ENCODE data around the gene SLC4A7.
"Not testable (repeated sequence)": the region's sequence is repeated elsewhere in the genome, so short reads cannot be mapped to it uniquely, and the experiment has no call there.

The SLC4A7 gene

GRCh38 chr3:27358372-27358771, 125.8 kb downstream of the SLC4A7 start:
- DNase-seq (ENCODE audit: low spot score) = no peak

DNA sequence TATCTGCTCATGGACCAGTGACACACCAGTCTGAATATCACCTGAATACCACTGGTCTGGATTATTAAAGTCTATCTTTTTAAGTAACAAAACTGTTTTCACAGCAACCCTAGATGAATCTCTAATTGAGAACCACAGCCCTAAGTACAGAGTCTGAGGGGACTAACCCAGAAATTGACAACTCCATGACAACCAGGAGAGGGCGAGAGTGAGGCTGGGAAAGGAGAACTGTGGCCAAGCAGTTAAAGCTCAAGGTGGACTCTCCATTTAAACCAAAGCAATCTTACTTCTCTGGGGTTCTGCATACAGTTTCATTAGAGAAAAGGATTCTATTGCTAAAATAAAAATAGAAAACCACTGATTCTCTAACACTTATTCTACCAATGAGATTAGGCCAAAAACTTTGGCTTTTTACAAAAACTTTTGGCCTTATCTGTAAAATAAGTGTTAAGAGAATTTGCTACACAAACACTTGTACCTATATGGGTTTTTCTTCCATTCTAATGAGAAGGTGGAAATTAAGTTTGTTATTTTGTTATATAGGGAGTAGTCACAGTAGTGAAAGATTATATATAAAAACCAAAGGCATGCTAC, 126.4 kb downstream of the SLC4A7 start:
- no peak for DNase-seq (ENCODE audit: low spot score)

DNA sequence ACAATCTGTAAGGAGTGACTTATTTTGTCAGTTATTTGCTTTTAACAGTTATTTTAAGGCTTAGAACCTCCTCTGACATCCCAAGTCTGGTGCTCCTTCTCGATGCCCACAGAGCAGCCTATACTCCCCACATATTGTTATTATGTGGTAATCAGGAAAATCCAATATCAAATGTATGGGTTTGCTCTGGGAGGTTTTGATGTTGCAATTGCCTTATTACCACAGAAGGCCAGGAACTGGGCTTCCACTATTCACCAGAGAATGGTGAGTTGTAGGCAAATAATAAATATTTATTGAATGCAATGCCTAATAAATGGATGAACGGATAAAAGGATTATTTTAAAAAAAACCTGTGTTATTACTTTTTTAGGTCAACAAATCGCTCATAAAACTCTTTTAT, 127.2 kb downstream of the SLC4A7 start:
- DNase-seq (ENCODE audit: low spot score) = no peak

DNA sequence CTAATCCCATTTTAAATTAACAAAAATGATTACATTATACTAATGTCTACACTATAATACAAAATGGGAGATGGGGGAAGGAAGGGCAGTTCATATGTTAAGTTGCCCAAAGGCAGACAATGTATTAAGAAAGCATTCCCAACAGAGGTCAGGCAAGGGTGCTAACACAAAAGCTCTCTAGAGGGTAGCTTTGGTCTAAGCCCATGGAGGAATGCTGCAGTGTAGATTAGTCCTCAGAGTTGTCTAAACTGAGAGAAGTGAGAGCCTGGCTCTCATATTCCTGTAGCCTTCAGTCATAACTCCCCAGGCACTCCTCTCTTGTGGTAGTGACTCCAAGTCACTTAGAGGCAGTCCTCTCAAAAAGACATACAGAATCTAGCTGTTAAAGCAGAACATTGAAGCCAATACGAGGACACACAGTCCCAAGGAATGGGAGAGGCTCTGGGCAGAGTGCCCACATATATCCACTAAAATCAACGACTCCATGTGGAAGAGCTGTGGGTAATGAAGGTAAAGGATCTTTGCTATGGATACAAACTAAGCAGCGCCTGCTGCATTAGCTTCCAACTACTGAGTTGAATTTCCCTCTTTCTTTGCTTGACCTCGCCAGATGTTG, 129.5 kb downstream of the SLC4A7 start:
- DNase-seq (ENCODE audit: low spot score) = no peak

DNA sequence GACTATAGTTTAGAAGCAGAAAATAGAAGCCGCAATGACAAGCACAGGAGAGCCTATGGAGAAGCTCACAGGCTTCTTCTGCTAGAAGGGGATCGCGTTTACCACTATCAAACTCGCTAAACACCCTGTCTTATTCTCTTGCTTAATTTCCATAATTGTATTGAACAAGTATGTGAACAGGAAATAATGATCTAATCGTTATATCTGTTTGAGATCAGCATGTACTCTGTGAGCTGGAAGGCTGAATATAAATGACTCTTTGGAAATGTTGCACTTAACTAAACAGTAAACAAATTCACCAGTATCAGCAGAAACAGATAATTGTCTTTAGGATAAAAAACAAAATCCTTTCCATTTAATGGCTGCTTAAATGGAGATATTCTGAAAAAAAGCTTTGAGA, 130.0 kb downstream of the SLC4A7 start:
- no peak for DNase-seq (ENCODE audit: low spot score)

- no peak for DNase-seq (ENCODE audit: low spot score)
These were observed 131.0 kb downstream of the SLC4A7 start for GRCh38 chr3:27353221-27353620.

- no peak for DNase-seq (ENCODE audit: low spot score)
These were observed 132.1 kb downstream of the SLC4A7 start for GRCh38 chr3:27352047-27352446.

GRCh38 chr3:27349832-27350231, 134.4 kb downstream of the SLC4A7 start:
- no peak for DNase-seq (ENCODE audit: low spot score)

GRCh38 chr3:27345959-27346865, 138.0 kb downstream of the SLC4A7 start:
- DNase-seq (ENCODE audit: low spot score) = no peak

- no peak for DNase-seq (ENCODE audit: low spot score)
These were observed 138.7 kb downstream of the SLC4A7 start for GRCh38 chr3:27345493-27345892.

GRCh38 chr3:27345045-27345444, 139.1 kb downstream of the SLC4A7 start:
- no peak for DNase-seq (ENCODE audit: low spot score)

GRCh38 chr3:27344192-27344591, 140.0 kb downstream of the SLC4A7 start:
- no peak for DNase-seq (ENCODE audit: low spot score)

GRCh38 chr3:27342267-27342666, 141.9 kb downstream of the SLC4A7 start:
- DNase-seq (ENCODE audit: low spot score) = no peak

- no peak for DNase-seq (ENCODE audit: low spot score)
These were observed 143.7 kb downstream of the SLC4A7 start for GRCh38 chr3:27340534-27340933.

DNA sequence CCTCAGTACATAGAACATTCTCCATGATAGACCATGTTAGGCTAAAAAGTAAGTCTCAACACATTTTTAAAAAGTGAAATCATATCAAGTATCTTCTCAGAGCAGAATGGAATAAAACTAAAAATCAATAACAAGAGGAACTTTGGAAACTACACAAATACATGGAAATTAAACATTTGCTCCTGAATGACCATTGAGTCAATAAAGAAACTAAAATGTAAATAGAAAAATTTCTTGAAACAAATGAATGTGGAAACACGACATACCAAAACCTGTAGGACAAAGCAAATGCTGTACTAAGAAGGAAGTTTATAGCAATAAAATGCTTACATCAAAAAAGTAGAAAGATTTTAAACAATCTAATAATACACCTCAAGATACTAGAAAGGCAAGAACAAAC, 148.6 kb downstream of the SLC4A7 start:
- DNase-seq (ENCODE audit: low spot score) = no peak

DNA sequence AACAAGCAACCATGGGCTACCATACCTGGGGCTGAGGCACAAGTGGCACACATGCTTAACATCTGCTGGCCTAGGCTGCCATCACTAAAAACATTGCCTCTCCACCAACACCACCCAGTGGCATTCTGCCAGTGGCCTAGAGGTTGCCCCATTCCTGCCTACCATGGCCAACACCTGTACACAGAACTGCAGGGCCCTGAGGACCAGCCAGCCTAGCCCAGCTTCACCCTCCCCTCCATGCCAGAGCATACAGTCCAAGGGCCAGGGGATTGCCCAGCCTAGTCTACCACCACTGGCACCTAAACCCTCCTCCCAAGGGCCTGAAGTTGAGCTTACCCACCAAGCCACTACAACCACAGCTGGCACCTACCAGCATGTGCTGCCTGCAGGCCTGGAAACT, 150.3 kb downstream of the SLC4A7 start:
- DNase-seq (ENCODE audit: low spot score) = no peak

DNA sequence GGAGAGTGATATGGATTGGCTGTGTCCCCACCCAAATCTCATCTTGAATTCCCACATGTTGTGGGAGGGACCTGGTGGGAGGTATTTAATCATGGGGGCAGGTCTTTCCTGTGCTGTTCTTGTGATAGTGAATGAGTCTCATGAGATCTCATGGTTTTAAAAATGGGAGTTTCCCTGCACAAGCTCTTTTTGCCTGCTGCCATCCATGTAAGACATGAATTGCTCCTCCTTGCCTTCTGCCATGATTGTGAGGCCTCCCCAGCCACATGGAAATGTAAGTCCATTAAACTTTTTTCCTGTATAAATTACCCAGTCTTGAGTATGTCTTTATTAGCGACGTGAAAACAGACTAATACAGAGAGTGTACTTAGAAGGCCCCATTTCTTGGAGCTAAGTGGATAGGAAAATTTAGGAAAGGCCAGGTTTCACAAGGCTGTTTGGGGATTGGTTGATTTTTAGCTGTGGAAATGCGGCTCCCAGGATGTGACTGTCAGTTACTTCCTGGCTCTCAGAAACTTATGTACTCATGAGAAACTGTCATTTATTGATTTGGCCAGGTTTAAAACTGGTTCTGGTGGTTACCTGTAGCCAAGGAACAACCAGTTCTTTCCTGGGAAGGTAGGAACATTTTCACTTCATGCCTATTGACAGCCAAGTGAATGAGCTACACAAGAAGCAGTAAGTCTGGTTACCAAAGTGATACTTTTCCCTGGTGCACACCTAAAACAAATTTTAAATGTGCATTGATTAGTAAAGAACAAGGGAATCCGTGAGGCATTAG, 155.0 kb downstream of the SLC4A7 start:
- DNase-seq (ENCODE audit: low spot score) = not testable (repeated sequence)

GRCh38 chr3:27326629-27327545, 157.3 kb downstream of the SLC4A7 start:
- DNase-seq (ENCODE audit: low spot score) = no peak

DNA sequence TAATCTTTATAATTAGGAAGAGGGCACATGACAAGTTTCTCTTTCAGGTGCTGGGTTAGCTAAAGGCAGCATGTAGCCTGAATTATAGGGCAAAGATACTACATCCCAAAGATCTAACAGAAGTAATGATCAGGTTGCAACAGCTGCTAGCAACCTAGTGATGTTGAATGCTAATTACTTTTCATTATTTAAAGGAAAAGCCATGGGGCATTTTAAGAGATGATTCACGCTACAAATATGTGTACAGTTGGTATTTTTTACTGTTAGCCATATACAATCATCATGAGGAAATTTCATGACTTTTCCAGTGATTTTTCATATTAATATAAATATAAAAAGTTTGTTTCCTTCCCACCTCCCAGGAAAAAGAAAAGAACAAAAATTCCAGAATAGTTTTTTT, 158.0 kb downstream of the SLC4A7 start:
- no peak for DNase-seq (ENCODE audit: low spot score)

DNA sequence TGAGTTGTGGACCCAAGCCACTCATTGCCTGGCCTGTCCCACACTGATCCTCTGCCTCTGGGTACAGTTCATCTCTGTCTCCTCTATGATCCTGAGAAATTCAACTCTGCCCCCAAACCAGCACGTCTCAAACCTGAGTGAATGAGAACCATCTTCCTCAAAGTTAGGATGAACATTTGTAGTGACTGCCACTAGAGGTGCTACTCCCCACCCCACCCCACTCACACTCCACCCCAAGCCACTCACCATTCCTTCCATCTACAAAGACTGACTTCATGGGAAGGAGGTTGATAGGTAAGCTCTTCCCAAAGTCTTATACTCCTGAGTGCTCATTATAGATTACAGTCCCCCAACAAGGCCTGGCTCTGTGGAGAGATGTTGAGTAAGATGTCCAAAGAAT, 158.8 kb downstream of the SLC4A7 start:
- no peak for DNase-seq (ENCODE audit: low spot score)

DNA sequence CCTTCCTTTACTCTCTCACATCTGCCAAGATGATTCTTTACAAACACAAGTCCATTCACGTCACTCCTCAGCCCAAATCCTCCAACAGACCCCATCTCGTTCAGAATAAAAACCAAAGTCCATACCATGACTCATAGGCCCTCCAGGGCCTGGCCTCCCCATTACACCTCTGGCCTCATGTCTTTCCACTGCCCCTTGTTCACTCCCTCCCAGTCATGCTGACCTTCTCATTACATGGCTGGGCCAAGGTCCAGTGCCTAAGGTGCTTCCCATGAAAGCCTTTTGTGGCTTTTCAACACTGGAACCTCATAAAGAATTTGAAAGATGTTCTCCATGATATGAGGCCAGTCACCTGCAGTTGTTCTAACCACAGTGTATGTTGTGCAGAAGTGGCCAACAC, 159.5 kb downstream of the SLC4A7 start:
- DNase-seq (ENCODE audit: low spot score) = no peak
